A673 (cell line): ENCODE measurements around the gene STAG3. TPM values are rescaled to one million over a fixed set of nuclear protein-coding genes. Genes with fewer than 3 reads are reported as not detected.
"Not testable (repeated sequence)": the region's sequence is repeated elsewhere in the genome, so short reads cannot be mapped to it uniquely, and the experiment has no call there.

Source experiments
- BruUV-seq: library from RNA; stranded (reverse); fragments of 400-500 nt; replicated peaks from 2 replicates; lab custom pipeline; 2021; lab: Mats Ljungman, UMichigan
- CTCF ChIA-PET: fragments of 300-600 bp; sonication (Branson Sonifier 250); formaldehyde crosslinking; loops from one replicate; lab custom pipeline; 2022; ENCODE audit warnings: antibody characterized with exemption; lab: Charles Lee
- POLR2A ChIA-PET: fragments of 300-600 bp; sonication (Branson Sonifier 250); formaldehyde crosslinking; loops from one replicate; lab custom pipeline; 2022; ENCODE audit warnings: antibody characterized with exemption; ENCODE audit not compliant: low non-redundant PET; lab: Charles Lee
- DNase-seq: peaks from one replicate; pipeline ENCODE4 v3.0.0-alpha.2; 2015; ENCODE audit warnings: low spot score
- H3K27ac ChIP-seq: fragments of 200-600 bp; sonication (generic); 2 replicates; pipeline ENCODE4 v1.5.1; 2016; ENCODE audit warnings: mixed run types, low read depth, mild to moderate bottlenecking, mixed read lengths, antibody characterized with exemption, low read length; ENCODE audit not compliant: poor library complexity, severe bottlenecking
- H3K27me3 ChIP-seq: fragments of 200-600 bp; sonication (generic); replicated peaks from 2 replicates; pipeline ENCODE4 v1.6.1; 2017; ENCODE audit warnings: mixed run types, low read depth, mild to moderate bottlenecking, mixed read lengths, antibody characterized with exemption, low read length; ENCODE audit not compliant: insufficient read depth, poor library complexity
- H3K36me3 ChIP-seq: fragments of 200-600 bp; sonication (generic); 2 replicates; pipeline ENCODE4 v1.6.1; 2016; ENCODE audit warnings: mixed run types, mild to moderate bottlenecking, mixed read lengths, antibody characterized with exemption, low read length; ENCODE audit not compliant: insufficient read depth, poor library complexity, severe bottlenecking
- H3K4me1 ChIP-seq: fragments of 200-600 bp; sonication (generic); 2 replicates; pipeline ENCODE4 v1.6.1; 2017; ENCODE audit warnings: mixed run types, mild to moderate bottlenecking, mixed read lengths, antibody characterized with exemption, low read length; ENCODE audit not compliant: insufficient read depth, poor library complexity, severe bottlenecking
- H3K4me3 ChIP-seq: fragments of 200-600 bp; sonication (generic); 2 replicates; pipeline ENCODE4 v1.5.1; 2016; ENCODE audit warnings: low read depth, mixed run types, mild to moderate bottlenecking, mixed read lengths, low read length; ENCODE audit not compliant: poor library complexity, severe bottlenecking
- H3K9me3 ChIP-seq: fragments of 200-600 bp; sonication (generic); 2 replicates; pipeline ENCODE4 v1.6.1; 2016; ENCODE audit warnings: mixed run types, low read depth, mild to moderate bottlenecking, mixed read lengths, antibody characterized with exemption, low read length; ENCODE audit not compliant: poor library complexity, severe bottlenecking
- EZH2 ChIP-seq: fragments of 200-600 bp; sonication (generic); IDR thresholded peaks from 2 replicates; pipeline ENCODE4 v1.6.1; 2017; ENCODE audit warnings: borderline replicate concordance, low read depth, mild to moderate bottlenecking, mixed read lengths, antibody characterized with exemption, low read length; ENCODE audit not compliant: poor library complexity, severe bottlenecking
- intact Hi-C: fragments of 100-400 bp; cut with micrococcal nuclease; formaldehyde crosslinking; loops from one replicate; pipeline ENCODE4 v1.10.0; 2022; ENCODE audit not compliant: unreplicated experiment
- total RNA-seq: library from RNA; stranded (reverse); gene quantifications from 2 replicates; pipeline ENCODE4 v1.2.3, GENCODE V29; 2021
- TF ChIP-seq, protein P1 (sequence below): fragments of 300-800, 200-600 bp; sonication (generic); conservative IDR thresholded peaks from 2 replicates; pipeline ENCODE4 v1.5.1; 2017; ENCODE audit warnings: low read depth, mild to moderate bottlenecking, antibody characterized with exemption, low read length, moderate library complexity, mixed read lengths

STAG3 gene
- total RNA-seq, 1 experiment from 2014 or later: 1.2 TPM

GRCh38 chr7:100137851-100138760 lies 39.6 kb upstream of the STAG3 start:
- H3K27ac ChIP-seq: no peak overlapping the region
- no peak for TF ChIP-seq EZH2
- TF ChIP-seq, protein P1, sequence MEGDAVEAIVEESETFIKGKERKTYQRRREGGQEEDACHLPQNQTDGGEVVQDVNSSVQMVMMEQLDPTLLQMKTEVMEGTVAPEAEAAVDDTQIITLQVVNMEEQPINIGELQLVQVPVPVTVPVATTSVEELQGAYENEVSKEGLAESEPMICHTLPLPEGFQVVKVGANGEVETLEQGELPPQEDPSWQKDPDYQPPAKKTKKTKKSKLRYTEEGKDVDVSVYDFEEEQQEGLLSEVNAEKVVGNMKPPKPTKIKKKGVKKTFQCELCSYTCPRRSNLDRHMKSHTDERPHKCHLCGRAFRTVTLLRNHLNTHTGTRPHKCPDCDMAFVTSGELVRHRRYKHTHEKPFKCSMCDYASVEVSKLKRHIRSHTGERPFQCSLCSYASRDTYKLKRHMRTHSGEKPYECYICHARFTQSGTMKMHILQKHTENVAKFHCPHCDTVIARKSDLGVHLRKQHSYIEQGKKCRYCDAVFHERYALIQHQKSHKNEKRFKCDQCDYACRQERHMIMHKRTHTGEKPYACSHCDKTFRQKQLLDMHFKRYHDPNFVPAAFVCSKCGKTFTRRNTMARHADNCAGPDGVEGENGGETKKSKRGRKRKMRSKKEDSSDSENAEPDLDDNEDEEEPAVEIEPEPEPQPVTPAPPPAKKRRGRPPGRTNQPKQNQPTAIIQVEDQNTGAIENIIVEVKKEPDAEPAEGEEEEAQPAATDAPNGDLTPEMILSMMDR: no peak
- no peaks in the 10 kb centered on the region for H3K9me3 ChIP-seq
- ChIA-PET CTCF (no interaction called here), POLR2A (no interaction called here)
- BruUV-seq: no TSS peak
- DNase-seq: no peak
- no peak overlapping the region for H3K4me3 ChIP-seq
- no peaks in the 10 kb centered on the region for H3K27me3 ChIP-seq
- H3K36me3 ChIP-seq: no peaks in the 10 kb centered on the region
- intact Hi-C loops: no loop called here
- no peaks in the 10 kb centered on the region for H3K4me1 ChIP-seq

- no peak for DNase-seq
- ChIA-PET CTCF (no interaction called here), POLR2A (no interaction called here)
- intact Hi-C loops: no loop called here
- no peak overlapping the region for H3K27ac ChIP-seq
- H3K4me1 ChIP-seq: no peaks in the 10 kb centered on the region
- H3K36me3 ChIP-seq: no peaks in the 10 kb centered on the region
- no peaks in the 10 kb centered on the region for H3K9me3 ChIP-seq
- BruUV-seq: no TSS peak
- no peaks in the 10 kb centered on the region for H3K27me3 ChIP-seq
- H3K4me3 ChIP-seq: no peak overlapping the region
- no peak for TF ChIP-seq EZH2
- TF ChIP-seq, protein P1: no peak
These were observed 36.2 kb upstream of the STAG3 start for GRCh38 chr7:100141555-100141949.

GRCh38 chr7:100142461-100142860 lies 35.3 kb upstream of the STAG3 start:
- ChIA-PET POLR2A (no interaction called here), CTCF (no interaction called here)
- no TSS peak for BruUV-seq
- no peak for TF ChIP-seq EZH2
- TF ChIP-seq, protein P1: no peak
- intact Hi-C loops: no loop called here
- H3K27me3 ChIP-seq: no peaks in the 10 kb centered on the region
- no peak for DNase-seq
- H3K9me3 ChIP-seq: no peaks in the 10 kb centered on the region
- H3K36me3 ChIP-seq: no peaks in the 10 kb centered on the region
- H3K27ac ChIP-seq: no peak overlapping the region
- H3K4me3 ChIP-seq: no peak overlapping the region
- H3K4me1 ChIP-seq: no peaks in the 10 kb centered on the region

DNA sequence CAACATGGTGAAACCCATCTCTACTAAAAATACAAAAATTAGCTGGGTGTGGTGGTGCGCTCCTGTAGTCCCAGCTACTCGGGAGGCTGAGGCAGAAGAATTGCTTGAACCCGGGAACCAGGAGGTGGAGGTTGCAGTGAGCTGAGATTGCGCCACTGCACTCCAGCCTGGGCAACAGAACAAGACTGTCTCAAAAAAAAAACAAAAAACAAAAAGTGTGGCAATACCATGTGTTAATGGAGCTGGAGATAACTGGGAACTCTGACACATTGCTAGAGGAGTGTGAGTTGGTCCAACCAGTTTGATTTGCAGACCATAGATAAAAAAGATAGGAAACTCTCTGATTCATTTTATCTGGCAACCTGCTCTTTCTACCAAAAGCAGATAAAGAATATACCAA lies 31.4 kb upstream of the STAG3 start:
- H3K4me1 ChIP-seq, intact Hi-C loops, BruUV-seq, H3K27me3 ChIP-seq, POLR2A ChIA-PET, CTCF ChIA-PET, H3K36me3 ChIP-seq, H3K27ac ChIP-seq, H3K4me3 ChIP-seq, H3K9me3 ChIP-seq, DNase-seq: not testable (repeated sequence)
